Mesenchymal stem cell (in vitro differentiated cells and primary cell): ENCODE data around the gene PPRC1.
A peak's percentile ranks its signal among the peaks of the same experiment; 100 is the strongest.
"Not testable (repeated sequence)": the region's sequence is repeated elsewhere in the genome, so short reads cannot be mapped to it uniquely, and the experiment has no call there.

ENCODE experiments used
- DNase-seq: peaks from one replicate; pipeline ENCODE4 v3.0.0-alpha.2; 2013
- H2AFZ ChIP-seq: one replicate; pipeline ENCODE4 v1.6.1; 2013; ENCODE audit warnings: low read depth, mild to moderate bottlenecking, control low read depth, inconsistent platforms, low read length, moderate library complexity
- H2AK5ac ChIP-seq: 2 replicates; pipeline ENCODE4 v1.6.1; 2013; ENCODE audit warnings: low read length, moderate library complexity, mild to moderate bottlenecking, inconsistent platforms; ENCODE audit not compliant: severe bottlenecking
- H2BK120ac ChIP-seq: one replicate; pipeline ENCODE4 v1.6.1; 2013; ENCODE audit warnings: low read depth, mild to moderate bottlenecking, inconsistent platforms, low read length, moderate library complexity
- H2BK12ac ChIP-seq, 2 experiments: one replicate each; pipeline ENCODE4 v1.6.1; 2013; ENCODE audit warnings: inconsistent platforms in 2 of 2, low read length in 2 of 2, mild to moderate bottlenecking in 2 of 2, moderate library complexity in 2 of 2, control low read depth in 1 of 2
- H2BK15ac ChIP-seq: one replicate; pipeline ENCODE4 v1.6.1; 2013; ENCODE audit warnings: mild to moderate bottlenecking, low read depth, inconsistent platforms; ENCODE audit not compliant: poor library complexity, severe bottlenecking
- H2BK5ac ChIP-seq: 2 replicates; pipeline ENCODE4 v1.6.1; 2013; ENCODE audit warnings: low read depth, mild to moderate bottlenecking, low read length, control low read depth, inconsistent platforms; ENCODE audit not compliant: poor library complexity, severe bottlenecking
- H3K14ac ChIP-seq, 2 experiments: one replicate each; pipeline ENCODE4 v1.6.1; 2013; ENCODE audit warnings: inconsistent platforms in 2 of 2, low read length in 2 of 2, control low read depth in 1 of 2, mild to moderate bottlenecking in 1 of 2, moderate library complexity in 1 of 2
- H3K18ac ChIP-seq, 2 experiments: one replicate each; pipeline ENCODE4 v1.6.1; 2013; ENCODE audit warnings: inconsistent platforms in 2 of 2, low read length in 2 of 2, control low read depth in 1 of 2, low read depth in 1 of 2, mild to moderate bottlenecking in 1 of 2
- H3K23ac ChIP-seq, 2 experiments: one replicate each; pipeline ENCODE4 v1.6.1; 2013; ENCODE audit warnings: inconsistent platforms in 2 of 2, low read length in 2 of 2, mild to moderate bottlenecking in 2 of 2, moderate library complexity in 2 of 2, control low read depth in 1 of 2
- H3K27ac ChIP-seq: 2 replicates; pipeline ENCODE4 v1.5.1; 2013; ENCODE audit warnings: mild to moderate bottlenecking, moderate library complexity, low read length, control low read depth, inconsistent platforms; ENCODE audit not compliant: poor library complexity, severe bottlenecking
- H3K27me3 ChIP-seq, 2 experiments: 2 replicates each; pipeline versions ENCODE4 v1.6.1 to v1.7.0; 2013; ENCODE audit warnings: low read length in 2 of 2, mild to moderate bottlenecking in 2 of 2, moderate library complexity in 2 of 2, control low read depth in 1 of 2, inconsistent platforms in 1 of 2; ENCODE audit not compliant: control insufficient read depth in 1 of 2, insufficient read depth in 1 of 2
- H3K36me3 ChIP-seq, 2 experiments: 2 replicates each; pipeline versions ENCODE4 v1.6.1 to v1.7.0; 2013; ENCODE audit warnings: low read length in 2 of 2, control low read depth in 1 of 2, inconsistent platforms in 1 of 2, low read depth in 1 of 2, mild to moderate bottlenecking in 1 of 2; ENCODE audit not compliant: insufficient read depth in 2 of 2, control insufficient read depth in 1 of 2
- H3K4ac ChIP-seq, 2 experiments: one replicate each; pipeline ENCODE4 v1.6.1; 2013; ENCODE audit warnings: inconsistent platforms in 2 of 2, low read length in 2 of 2, mild to moderate bottlenecking in 2 of 2, moderate library complexity in 2 of 2, control low read depth in 1 of 2, low read depth in 1 of 2
- H3K4me1 ChIP-seq: 2 replicates; pipeline ENCODE4 v1.6.1; 2013; ENCODE audit warnings: low read depth, low read length, control low read depth; ENCODE audit not compliant: control insufficient read depth, insufficient read depth
- H3K4me2 ChIP-seq: 2 replicates; pipeline ENCODE4 v1.6.1; 2013; ENCODE audit warnings: low read length, mild to moderate bottlenecking, inconsistent platforms; ENCODE audit not compliant: poor library complexity, severe bottlenecking
- H3K4me3 ChIP-seq, 2 experiments: 2 replicates each; pipeline versions ENCODE4 v1.5.1 to v1.7.0; 2013; ENCODE audit warnings: low read length in 2 of 2, mild to moderate bottlenecking in 2 of 2, control low read depth in 1 of 2, low read depth in 1 of 2; ENCODE audit not compliant: insufficient read depth in 1 of 2
- H3K79me1 ChIP-seq: replicated peaks from 2 replicates; pipeline ENCODE4 v1.6.1; 2013; ENCODE audit warnings: mild to moderate bottlenecking, control low read depth, low read length, inconsistent platforms; ENCODE audit not compliant: poor library complexity, severe bottlenecking
- H3K9ac ChIP-seq: 2 replicates; pipeline ENCODE4 v1.7.0; 2013; ENCODE audit warnings: mild to moderate bottlenecking, low read length, moderate library complexity
- H3K9me3 ChIP-seq: 2 replicates; pipeline ENCODE4 v1.7.0; 2013; ENCODE audit warnings: mild to moderate bottlenecking, low read length; ENCODE audit not compliant: control insufficient read depth
- H4K8ac ChIP-seq: one replicate; pipeline ENCODE4 v1.6.1; 2013; ENCODE audit warnings: inconsistent platforms, mild to moderate bottlenecking, low read length, moderate library complexity
- H4K91ac ChIP-seq: one replicate; pipeline ENCODE4 v1.6.1; 2013; ENCODE audit warnings: mild to moderate bottlenecking, low read length, inconsistent platforms
- WGBS: methylation state at CpG from one replicate; pipeline ENCODE4 v1.1.7; 2013; ENCODE audit warnings: mixed read lengths; 5-methylcytosine and 5-hydroxymethylcytosine counted together

PPRC1 gene

GRCh38 chr10:102188941-102189898, 56.4 kb downstream of the PPRC1 start:
- WGBS, result 76% methylated on average over 6 of the region's 7 CpGs
- not testable (repeated sequence) for H2BK15ac ChIP-seq

DNA sequence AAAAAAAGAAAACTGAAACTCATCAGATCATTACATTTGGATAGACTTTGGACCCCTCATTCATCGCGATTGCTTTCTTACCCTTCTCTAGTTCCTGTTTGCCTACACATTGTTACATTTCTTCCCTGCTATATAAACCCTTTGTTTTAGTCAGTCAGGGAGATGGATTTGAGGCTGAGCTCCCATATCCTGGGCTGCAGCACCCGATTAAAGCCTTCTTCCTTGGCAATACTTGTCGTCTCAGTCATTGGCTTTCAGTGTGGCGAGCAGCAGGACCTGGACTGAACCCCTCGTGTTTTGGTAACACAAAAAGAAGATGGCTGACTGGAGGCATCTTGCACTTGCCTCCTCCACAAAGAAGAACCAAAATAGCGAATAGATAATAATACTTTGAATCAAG, 59.1 kb downstream of the PPRC1 start:
- H4K8ac ChIP-seq, result no peak overlapping the region
- no peak overlapping the region for H3K9ac ChIP-seq
- H3K27ac ChIP-seq, result no peak overlapping the region
- peaks cover 16% of the 10 kb centered on the region for H3K9me3 ChIP-seq
- no peak overlapping the region for H3K23ac ChIP-seq
- no peak overlapping the region for H3K14ac ChIP-seq
- 71% methylated on average over 7 of the region's 7 CpGs for WGBS
- no peak overlapping the region for H2AFZ ChIP-seq
- DNase-seq, result no peak
- no peak overlapping the region for H2BK120ac ChIP-seq
- H4K91ac ChIP-seq, result no peak overlapping the region
- H3K18ac ChIP-seq, result no peak overlapping the region
- no peak overlapping the region for H3K4me2 ChIP-seq
- no peak overlapping the region for H3K4me3 ChIP-seq
- no peak overlapping the region for H2BK15ac ChIP-seq
- no peak overlapping the region for H2BK5ac ChIP-seq
- no peaks in the 10 kb centered on the region for H3K36me3 ChIP-seq
- H3K4ac ChIP-seq, result no peak overlapping the region
- no peaks in the 10 kb centered on the region for H3K79me1 ChIP-seq
- no peak overlapping the region for H2AK5ac ChIP-seq
- peaks cover 0 to 5% of the 10 kb centered on the region in 2 experiments for H3K27me3 ChIP-seq
- no peaks in the 10 kb centered on the region for H3K4me1 ChIP-seq
- no peak overlapping the region for H2BK12ac ChIP-seq

More at GRCh38 chr10:102188941-102189898, 56.4 kb downstream of the PPRC1 start:
- not testable (repeated sequence) for H2BK12ac ChIP-seq, H3K36me3 ChIP-seq, H2BK5ac ChIP-seq, H2BK120ac ChIP-seq, H2AK5ac ChIP-seq, H3K4me2 ChIP-seq, H3K4me1 ChIP-seq, H3K14ac ChIP-seq, H3K23ac ChIP-seq, H3K4ac ChIP-seq, H3K27me3 ChIP-seq, H4K91ac ChIP-seq, H4K8ac ChIP-seq, H3K27ac ChIP-seq, H2AFZ ChIP-seq, H3K18ac ChIP-seq, H3K79me1 ChIP-seq
- Histone ChIP-seq H3K4me3 (peak overlapping the region in 1 of 2 experiments; percentile 38), H3K9ac (peak overlapping the region; percentile 59), H3K9me3 (peaks cover 20% of the 10 kb centered on the region)
- DNase-seq, result peak; percentile 29

DNA sequence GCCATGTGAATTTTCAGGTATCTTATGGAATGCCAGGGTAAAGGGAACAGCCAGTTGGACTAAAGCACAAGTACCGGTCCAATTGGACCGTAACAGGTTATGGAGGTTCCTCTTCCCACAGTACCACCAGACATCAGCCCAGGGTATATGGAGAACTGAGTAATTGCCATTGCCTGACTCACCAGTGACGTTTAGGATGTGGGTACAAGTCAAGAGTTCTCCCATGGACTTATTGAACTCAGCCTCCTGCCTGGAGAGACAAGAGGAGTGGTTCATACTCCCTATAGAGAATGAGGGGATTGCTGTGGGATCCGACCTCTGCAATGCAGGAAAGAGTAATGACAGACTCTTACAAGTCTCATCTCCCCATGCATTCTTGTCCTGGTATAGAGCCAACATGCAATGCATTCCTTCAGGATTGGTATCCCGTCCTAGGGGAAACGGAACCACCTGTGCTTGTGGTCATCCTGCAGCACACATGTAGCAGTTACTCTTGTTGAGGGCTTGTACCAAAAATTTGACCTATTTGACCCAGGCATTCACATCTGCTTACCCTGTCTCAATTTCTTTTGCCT, 62.5 kb downstream of the PPRC1 start:
- WGBS, result 74% methylated on average over 6 of the region's 6 CpGs
- Histone ChIP-seq H3K4me3 (no peak overlapping the region), H3K18ac (no peak overlapping the region), H3K4me1 (no peaks in the 10 kb centered on the region), H3K9ac (no peak overlapping the region), H3K36me3 (no peaks in the 10 kb centered on the region), H4K8ac (no peak overlapping the region), H3K4me2 (no peak overlapping the region), H2AK5ac (no peak overlapping the region), H3K27ac (no peak overlapping the region), H2BK5ac (no peak overlapping the region), H3K14ac (no peak overlapping the region), H2BK15ac (no peak overlapping the region), H2BK120ac (no peak overlapping the region), H3K23ac (no peak overlapping the region), H3K4ac (no peak overlapping the region), H3K27me3 (peaks cover 6 to 11% of the 10 kb centered on the region in 2 experiments), H2BK12ac (no peak overlapping the region), H2AFZ (no peak overlapping the region), H3K79me1 (no peaks in the 10 kb centered on the region), H3K9me3 (peaks cover 16% of the 10 kb centered on the region), H4K91ac (no peak overlapping the region)
- DNase-seq, result no peak

- no peak overlapping the region for H2BK12ac ChIP-seq
- H3K27ac ChIP-seq, result no peak overlapping the region
- H3K4me1 ChIP-seq, result no peaks in the 10 kb centered on the region
- H3K9ac ChIP-seq, result no peak overlapping the region
- H3K79me1 ChIP-seq, result no peaks in the 10 kb centered on the region
- no peak for DNase-seq
- H2AFZ ChIP-seq, result no peak overlapping the region
- no peak overlapping the region for H2BK15ac ChIP-seq
- H3K27me3 ChIP-seq, result peaks cover 6 to 14% of the 10 kb centered on the region in 2 experiments
- no peak overlapping the region for H3K4me2 ChIP-seq
- no peak overlapping the region for H3K23ac ChIP-seq
- 81% methylated on average over 2 of the region's 2 CpGs for WGBS
- no peak overlapping the region for H3K4ac ChIP-seq
- H3K36me3 ChIP-seq, result no peaks in the 10 kb centered on the region
- no peak overlapping the region for H4K8ac ChIP-seq
- no peak overlapping the region for H3K4me3 ChIP-seq
- H2AK5ac ChIP-seq, result no peak overlapping the region
- no peak overlapping the region for H3K14ac ChIP-seq
- no peak overlapping the region for H2BK120ac ChIP-seq
- H2BK5ac ChIP-seq, result no peak overlapping the region
- no peak overlapping the region for H3K18ac ChIP-seq
- no peak overlapping the region for H4K91ac ChIP-seq
- peaks cover 10% of the 10 kb centered on the region for H3K9me3 ChIP-seq
Observed at GRCh38 chr10:102196893-102197292, 64.1 kb downstream of the PPRC1 start.
